Measurements from ENCODE around the gene ATP8B1.

The ATP8B1 gene

DNA sequence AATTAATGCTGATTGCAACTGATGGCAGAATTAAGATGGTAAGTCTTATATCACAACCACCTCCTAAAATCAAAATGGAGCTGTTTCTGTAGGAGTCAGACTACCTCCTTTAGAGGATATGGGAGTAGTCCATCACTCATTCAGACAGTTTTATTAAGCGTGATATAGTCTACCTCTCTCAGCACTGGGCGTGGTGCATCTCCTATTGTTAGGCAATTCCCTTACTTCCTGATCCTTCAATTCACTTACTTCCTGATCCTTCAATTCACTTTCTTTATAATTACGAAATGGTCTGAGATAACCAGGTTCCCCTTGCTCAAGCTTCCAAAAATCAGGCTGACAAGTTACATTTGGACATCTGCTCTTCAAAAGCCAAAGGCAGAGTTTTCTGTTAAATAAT lies 31.9 kb downstream of the ATP8B1 start:
- TF ChIP-seq, protein P1, sequence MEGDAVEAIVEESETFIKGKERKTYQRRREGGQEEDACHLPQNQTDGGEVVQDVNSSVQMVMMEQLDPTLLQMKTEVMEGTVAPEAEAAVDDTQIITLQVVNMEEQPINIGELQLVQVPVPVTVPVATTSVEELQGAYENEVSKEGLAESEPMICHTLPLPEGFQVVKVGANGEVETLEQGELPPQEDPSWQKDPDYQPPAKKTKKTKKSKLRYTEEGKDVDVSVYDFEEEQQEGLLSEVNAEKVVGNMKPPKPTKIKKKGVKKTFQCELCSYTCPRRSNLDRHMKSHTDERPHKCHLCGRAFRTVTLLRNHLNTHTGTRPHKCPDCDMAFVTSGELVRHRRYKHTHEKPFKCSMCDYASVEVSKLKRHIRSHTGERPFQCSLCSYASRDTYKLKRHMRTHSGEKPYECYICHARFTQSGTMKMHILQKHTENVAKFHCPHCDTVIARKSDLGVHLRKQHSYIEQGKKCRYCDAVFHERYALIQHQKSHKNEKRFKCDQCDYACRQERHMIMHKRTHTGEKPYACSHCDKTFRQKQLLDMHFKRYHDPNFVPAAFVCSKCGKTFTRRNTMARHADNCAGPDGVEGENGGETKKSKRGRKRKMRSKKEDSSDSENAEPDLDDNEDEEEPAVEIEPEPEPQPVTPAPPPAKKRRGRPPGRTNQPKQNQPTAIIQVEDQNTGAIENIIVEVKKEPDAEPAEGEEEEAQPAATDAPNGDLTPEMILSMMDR (IDR thresholded peaks at IDR 0.05; ENCODE audit: low read depth, low read length, missing control alignments): no peak
- no peak overlapping the region for H3K4me3 ChIP-seq (replicated peaks; ENCODE audit: low read depth, low read length)
- DNase-seq (ENCODE audit: extremely low read depth, low read depth): no peak

DNA sequence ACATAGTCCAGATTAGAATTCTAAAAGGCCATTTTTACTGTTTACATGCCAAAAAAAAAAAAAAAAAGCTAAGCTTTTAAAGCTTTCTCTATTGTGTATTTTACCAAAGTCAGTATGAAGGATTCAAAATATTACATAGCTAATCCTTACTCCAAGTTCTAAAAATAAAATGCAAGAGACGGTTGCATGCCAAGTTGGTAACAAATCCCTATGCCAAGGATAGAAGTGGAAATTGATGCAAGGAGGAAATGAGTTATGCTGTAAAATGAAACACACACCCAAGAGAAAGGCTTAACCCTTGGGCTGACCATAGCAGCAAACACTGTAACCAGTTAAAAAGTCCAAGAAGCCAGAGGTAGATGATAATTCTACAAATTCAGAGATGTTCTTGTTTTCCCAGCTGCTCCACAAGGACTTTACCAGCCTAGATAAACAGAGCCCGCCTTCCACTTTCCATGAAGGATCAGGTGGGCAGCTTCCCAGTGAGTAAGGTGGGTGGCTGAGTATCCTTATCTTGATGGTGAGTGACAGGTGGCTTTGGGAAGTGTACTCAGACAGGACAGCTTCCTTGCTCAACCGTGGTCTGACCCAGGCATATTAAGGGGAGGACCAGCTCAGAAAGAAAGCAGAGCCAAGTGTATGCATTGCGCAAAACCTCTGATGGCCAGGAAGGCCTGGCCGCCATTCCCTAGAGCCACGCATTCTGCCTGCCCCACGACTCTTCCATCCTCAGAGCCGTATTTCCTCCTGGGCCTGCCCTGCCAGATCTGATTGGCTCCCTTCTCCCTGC lies 34.4 kb downstream of the ATP8B1 start:
- H3K4me3 ChIP-seq (replicated peaks; ENCODE audit: low read depth, low read length): no peak overlapping the region
- TF ChIP-seq, protein P1 (IDR thresholded peaks at IDR 0.05; ENCODE audit: low read depth, low read length, missing control alignments): no peak
- no peak for DNase-seq (ENCODE audit: extremely low read depth, low read depth)

DNA sequence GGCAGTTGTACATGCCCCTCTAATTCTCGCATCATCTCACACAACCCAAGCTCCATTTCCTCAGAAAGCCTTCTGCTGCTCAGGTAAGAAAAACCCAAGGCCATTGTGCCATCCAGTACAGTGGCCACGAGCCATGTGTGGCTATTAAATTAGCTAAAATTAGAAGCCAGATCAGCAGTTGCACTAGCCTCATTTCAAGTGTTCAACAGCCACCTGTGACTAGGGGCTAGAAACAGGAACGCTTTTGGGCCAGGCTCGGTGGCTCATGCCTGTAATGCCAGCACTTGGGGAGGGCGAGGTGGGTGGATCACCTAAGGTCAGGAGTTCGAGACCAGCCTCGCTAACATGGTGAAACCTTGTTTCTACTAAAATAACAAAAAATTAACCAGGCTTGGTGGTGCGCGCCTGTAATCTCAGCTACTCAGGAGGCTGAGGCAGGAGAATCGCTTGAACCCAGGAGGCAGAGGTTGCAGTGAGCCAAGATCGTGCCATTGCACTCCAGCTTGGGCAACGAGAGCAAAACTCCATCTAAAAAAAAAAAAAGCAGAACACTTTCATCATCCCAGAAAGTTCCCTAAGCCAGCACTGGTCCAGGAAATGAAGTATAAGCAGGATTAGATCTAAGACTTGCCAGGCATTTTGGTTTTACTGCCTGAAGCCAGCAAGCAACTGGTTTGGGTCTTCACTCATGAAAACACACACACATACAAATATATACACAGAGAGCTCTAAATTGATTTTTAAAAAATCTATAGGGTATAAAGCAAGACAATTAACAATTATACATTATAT lies 35.7 kb downstream of the ATP8B1 start:
- no peak overlapping the region for H3K4me3 ChIP-seq (replicated peaks; ENCODE audit: low read depth, low read length)
- TF ChIP-seq, protein P1 (IDR thresholded peaks at IDR 0.05; ENCODE audit: low read depth, low read length, missing control alignments): no peak
- DNase-seq (ENCODE audit: extremely low read depth, low read depth): no peak

DNA sequence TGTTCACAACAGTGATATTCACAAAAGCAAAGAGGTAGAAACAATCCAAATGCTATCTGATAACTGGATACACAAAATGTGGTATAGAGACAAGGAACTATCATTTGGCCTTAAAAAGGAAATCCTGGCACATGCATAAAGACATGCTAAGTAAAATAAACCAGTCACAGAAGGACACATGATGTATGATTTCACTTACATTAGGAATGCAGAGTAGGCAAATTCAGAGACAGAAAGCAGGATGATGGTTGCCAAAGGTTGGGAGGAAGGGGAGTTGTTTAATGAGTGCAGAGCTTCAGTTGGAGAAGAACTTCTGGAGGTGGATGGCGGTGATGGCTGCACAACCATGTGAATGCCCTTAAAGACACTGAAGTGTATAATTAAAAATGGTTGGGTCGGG lies 38.1 kb downstream of the ATP8B1 start:
- no peak overlapping the region for H3K4me3 ChIP-seq (replicated peaks; ENCODE audit: low read depth, low read length)
- DNase-seq (ENCODE audit: extremely low read depth, low read depth): no peak
- TF ChIP-seq, protein P1 (IDR thresholded peaks at IDR 0.05; ENCODE audit: low read depth, low read length, missing control alignments): no peak

DNA sequence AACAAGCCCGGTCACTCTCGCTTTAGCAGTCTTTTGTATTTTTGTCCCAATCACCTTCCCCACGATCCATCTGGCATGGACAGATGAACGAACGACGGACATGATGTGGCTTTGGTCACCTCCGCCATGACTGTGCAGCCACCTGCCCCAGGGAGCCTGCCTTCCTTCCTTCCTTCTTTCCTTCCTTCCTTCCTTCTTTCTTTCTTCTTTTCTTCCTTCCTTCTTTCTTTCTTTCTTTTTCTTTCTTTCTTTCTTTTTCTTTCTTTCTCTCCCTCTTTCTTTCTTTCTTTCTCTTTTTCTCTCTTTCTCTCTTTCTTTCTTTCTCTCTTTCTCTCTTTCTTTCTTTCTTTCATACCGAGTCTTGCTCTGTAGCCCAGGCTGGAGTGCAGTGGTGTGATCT lies 39.0 kb downstream of the ATP8B1 start:
- no peak for DNase-seq (ENCODE audit: extremely low read depth, low read depth)
- no peak overlapping the region for H3K4me3 ChIP-seq (replicated peaks; ENCODE audit: low read depth, low read length)
- TF ChIP-seq, protein P1 (IDR thresholded peaks at IDR 0.05; ENCODE audit: low read depth, low read length, missing control alignments): no peak

DNA sequence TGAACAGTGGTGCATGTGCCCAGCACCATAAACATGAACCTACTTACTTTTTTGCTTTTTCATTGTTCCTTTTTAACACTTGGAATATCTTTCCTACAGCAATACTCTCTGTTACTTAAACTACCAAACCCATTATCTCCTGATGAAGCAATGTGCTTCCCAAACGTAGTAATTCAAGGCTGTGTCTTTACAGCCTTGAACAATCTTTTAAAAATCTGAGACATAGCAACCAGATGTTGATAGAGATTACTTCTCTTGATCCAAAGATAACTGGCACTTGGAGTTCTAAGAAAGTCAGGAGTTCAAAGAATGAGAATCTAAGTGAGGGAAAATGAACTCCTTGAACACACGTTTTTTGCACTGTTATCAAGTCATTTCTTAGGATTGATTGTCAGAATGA lies 40.4 kb downstream of the ATP8B1 start:
- TF ChIP-seq, protein P1 (IDR thresholded peaks at IDR 0.05; ENCODE audit: low read depth, low read length, missing control alignments): no peak
- no peak overlapping the region for H3K4me3 ChIP-seq (replicated peaks; ENCODE audit: low read depth, low read length)
- DNase-seq (ENCODE audit: extremely low read depth, low read depth): no peak
